Superior temporal gyrus (tissue), 1 donor: ENCODE results near the gene CAMTA1.

Experiments used
- DNase-seq: peaks from one replicate; pipeline ENCODE4 v3.0.0-alpha.2; 2016; ENCODE audit errors: extremely low spot score

The CAMTA1 gene

DNA sequence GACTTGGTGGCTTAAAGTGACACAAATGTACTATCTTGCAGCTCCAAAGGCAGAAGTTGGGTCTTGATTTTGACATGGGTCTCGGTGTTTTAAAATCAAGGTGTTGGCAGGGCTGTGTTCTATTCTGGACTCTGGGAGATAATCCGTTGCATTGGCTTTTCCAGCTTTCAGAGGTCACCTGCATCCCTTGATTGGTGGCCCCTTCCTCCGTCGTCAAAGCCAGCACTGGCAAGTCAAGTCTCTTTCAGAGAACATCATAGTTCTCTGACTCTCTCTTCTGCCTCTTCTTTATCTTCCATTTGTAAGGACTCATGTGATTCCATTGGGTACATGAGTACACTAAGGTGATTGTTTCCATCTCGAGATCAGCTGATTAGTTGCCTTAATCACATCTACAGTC lies 172.1 kb downstream of the CAMTA1 start:
- DNase-seq = no peak

DNA sequence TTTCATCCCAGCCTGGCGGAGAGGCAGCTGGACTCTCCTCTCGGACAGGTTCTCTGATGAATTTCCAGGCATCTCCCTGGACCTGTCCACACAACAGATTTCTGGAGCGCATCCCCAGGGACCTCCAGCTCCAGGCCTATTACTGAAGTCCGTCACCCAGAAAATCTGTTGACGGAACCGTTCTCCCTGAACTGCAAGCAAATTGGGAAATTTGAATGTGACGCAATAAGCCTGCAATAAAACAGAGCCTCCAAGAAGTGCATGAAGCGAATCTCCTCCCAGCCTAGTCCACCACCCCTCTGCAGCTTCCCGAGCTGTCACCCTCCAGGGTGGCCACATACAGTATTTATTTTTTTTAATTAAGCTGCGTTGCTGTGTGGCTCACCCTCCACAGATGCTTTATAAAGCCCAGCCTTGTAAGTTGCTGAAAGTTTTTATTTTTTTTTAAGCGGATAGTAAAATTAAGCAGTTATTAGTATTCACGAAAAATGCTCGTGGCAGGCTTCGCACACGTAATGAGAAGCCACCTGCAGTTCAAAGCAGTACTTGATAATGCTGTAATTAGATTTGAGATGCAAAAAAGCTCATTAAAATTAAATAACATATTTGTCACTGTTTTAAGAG lies 173.3 kb downstream of the CAMTA1 start:
- DNase-seq = no peak

DNA sequence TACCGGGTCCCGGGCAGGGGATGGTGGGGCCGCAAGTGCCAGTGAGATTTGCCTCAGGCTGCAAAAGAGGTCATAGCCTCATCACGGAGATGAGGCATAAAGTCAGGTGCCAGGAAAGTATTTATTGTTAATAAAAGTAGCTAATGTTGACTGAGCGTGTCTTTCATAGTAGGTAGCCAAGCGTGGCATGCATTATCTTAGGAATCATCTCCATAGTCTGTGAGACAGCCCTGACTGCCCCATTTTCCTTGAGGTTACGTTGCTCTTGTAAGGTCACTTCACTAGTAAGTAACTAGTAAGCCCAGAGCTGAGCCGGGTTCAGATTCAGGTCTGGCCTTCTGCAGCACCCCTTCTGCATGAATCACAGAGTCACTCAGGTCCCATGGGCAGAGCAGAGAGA lies 174.2 kb downstream of the CAMTA1 start:
- no peak for DNase-seq

DNA sequence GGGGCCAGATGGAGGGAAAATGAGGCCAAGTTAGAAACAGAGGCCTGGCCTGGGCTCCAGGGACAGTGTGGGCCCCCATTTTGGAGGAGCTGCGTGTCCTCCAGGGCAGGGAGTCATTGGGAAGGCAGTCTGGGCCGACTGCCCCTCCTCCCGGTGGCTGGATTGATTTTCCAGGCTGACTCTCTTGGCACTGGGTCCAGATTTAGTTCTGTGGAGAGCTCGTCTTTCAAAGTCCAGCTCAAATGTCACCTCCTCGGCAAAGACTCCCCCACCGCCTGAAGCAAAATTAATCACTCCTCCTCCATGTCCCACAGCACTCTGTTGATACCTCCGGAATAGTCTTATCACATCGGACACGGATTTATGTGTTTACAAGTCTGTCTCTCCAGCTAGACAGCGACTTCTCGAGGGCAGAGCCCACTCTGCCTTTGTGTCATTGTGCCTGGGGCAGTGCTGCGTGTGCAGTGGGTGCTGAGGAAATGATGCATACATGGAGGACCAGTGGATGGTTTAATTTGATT lies 175.1 kb downstream of the CAMTA1 start:
- no peak for DNase-seq

DNA sequence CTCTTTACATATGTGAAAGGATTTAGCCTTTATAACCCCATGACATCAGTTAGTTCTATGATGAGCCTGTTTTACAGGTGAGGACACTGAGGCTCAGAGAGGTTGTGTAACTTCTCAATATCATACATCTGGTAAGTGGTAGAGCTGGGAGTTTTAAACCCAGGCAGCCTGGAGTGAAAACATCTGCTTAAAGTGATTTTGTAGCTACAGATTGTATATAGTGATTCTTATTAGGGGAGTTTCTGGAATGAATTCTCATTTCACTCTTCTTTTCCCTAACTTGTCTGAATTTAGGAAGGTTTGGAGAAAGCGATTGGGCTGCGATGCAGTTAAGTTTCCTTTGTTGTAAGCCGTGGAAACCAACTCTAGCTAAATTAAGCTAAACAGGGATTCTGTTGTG lies 175.6 kb downstream of the CAMTA1 start:
- no peak for DNase-seq

DNA sequence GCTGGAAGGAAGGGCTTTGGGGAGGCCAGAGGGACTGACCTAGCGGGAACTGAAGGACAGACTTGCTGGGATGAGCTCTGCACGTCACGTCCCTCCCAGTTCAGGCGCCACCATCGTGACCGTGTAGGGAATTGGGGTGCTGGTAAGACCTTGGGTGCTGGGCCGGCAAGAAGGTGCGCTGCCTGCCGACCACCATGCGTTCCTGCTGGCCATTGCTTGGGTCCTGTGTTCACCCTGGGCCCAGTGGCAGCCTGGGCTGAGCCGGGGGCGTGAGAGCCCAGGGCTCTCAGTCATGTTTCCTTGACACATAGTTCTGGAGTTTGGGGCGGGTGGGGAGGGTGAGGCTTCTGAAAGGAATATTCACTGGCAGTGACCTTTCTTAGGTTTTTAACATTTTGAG lies 176.0 kb downstream of the CAMTA1 start:
- DNase-seq = no peak

DNA sequence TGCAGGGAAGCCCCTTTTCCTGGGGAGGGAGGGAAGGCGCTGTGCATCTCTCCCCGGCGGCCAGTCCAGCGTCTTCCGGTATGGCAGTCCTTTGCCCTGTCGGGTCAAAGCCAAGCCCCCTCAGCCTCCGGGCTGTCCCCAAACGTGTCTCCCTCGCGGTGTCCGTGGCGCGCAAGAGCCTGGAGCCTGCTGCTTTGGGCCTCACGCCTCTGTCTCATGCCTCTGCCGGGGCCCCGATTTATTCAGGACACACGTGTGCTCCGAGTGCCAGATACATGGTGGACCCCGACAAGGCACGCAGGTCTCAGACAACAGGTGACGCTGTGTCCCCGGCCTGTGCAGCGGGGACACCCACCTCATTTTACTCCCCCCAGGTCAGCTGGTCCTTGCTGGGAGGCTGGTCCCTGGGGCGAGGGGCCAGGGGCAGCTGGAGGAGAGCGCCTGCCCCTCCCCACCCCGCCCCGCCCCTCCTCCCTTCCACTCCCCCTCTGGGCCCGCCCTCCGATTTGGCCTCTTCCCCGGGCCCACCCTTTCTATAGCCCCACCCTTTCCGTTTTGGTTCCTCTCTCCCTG lies 176.7 kb downstream of the CAMTA1 start:
- DNase-seq = no peak

DNA sequence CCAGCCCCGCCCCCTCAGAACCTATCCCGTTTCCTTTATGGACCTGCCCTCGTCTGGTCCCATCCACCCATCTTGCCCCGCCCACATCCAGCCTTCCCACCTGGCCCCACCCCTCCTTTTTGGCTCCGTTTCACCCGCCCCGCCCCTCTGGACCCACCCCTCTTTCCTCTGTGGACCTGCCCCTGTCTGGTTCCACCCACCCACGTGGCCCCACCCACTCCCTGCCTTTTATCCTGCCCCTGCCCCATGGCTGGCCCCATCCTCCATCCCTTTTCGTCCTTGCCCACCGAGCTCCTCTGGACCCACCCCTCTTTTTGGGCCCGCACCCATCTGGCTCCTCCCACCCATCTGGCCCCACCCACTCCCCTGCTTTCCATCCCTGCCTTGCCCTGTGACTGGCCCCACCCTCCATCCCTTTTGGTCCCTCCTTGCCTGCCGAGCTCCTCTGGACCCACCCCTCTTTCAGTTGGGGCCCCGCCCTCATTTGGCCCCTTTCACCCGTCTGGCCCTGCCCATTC lies 177.3 kb downstream of the CAMTA1 start:
- no peak for DNase-seq

DNA sequence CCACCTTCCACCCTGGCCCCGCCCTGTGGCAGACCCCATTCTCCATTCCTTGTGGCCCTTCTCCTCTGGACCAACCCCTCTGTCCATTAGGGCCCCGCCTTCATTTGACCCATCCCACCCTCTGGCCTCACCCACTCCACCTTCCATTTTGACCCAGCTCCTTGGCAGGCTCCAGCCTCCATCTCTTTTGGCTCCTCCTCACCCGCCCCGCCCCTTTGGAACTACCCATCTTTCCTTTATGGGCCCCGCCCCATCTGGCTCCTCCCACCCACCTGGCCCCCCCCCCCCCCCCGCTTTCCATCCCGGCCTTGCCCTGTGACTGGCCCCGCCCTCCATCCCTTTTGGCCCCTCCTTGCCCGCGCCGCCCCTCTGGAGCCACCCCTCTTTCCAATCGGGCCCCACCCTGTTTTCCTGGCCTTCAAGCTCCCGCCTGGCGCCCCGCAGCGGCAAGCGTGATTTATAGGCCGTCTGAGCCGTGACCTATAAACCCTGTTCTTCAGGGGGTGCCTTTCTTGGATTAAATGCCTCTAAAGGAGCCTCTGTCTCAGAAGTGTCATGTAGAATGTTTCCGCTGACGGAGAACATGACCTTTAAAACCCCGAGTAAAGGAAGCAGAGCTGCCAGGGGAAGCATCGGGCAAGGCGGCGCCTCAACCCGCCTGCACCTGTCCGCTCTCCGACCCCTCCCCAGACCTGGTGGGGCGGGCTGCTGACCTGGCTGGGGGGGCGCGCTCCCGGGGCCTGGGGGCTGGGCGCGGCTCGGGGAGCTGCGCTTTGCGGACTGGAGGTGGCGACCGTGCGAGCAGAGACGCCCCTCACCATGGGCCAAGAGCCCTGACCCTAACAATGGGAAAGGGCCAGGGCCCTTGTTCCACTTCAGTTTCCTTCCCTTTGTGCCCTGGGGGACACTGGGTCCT lies 178.0 kb downstream of the CAMTA1 start:
- DNase-seq = no peak

DNA sequence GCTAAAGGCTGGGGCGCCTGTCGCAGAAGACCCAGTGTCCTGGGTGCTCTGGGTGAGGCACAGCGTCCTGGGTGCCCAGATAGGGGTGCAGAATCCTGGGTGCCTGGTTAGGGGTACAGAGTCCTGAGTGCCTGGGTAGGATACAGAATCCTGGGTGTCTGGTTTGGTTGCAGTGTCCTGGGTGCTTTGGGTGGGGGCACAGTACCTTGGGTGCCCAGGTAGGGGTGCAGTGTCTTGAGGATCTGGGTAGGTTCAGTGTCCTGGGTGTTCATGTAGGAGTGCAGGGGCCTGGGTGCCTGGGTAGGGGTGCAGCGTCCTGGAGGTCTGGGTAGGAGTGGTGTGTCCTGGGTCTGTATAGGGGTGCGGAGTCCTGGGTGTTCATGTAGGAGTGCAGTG lies 178.7 kb downstream of the CAMTA1 start:
- no peak for DNase-seq

DNA sequence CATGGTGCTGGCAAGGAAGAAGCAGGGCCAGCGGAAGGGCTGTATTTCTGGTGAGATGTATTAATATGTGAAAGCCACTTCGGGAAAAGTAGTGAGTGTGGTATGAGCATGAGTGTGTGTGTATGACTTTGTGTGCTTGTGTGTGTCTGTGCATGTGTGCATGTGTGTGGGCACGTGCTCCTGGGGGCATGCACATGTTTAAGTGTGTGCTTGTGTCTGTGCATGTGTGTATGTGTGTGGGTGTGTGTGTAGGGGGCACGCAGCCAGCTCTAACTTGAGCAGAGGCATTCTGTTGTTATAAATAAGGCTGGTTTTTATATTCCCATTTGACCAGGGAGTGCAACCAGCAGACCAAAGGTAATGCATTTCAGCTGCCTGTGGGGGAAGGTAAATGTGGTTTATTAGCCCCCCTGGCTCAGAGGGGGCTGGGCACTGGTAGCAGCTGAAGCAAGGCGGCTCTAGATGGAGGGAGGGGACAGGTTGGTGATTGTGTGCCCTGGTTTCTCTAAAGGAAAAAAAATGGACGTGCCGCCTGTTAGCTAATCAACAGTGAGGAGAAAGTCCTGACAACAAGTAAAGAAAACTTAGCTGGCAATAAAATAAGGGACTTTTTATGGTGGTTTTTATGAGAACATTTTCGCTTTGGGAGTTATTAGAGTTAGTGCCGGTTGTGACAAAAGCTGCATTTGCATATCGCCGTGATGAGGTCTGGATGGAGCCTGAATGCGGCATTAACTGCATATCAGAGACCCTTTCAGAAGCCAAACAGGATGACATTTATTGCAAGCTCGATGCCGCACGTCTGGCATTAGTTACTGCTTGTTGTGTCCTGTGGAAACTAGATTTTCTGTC lies 180.1 kb downstream of the CAMTA1 start:
- DNase-seq = no peak

DNA sequence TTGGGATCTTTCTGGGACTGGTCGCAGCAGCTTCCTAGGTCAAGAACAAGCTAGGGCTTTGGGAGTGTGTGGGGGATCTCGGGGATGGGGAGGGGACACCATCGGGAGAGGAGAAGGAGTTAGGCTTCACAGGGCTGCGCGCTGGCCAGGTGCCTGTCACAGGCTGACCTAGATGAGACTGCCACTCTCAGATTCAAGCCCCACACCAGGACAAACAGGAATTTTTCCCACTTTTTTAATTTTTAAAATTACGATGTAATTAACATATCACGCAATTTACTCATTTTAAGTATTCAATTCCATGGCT lies 180.6 kb downstream of the CAMTA1 start:
- DNase-seq = no peak

DNA sequence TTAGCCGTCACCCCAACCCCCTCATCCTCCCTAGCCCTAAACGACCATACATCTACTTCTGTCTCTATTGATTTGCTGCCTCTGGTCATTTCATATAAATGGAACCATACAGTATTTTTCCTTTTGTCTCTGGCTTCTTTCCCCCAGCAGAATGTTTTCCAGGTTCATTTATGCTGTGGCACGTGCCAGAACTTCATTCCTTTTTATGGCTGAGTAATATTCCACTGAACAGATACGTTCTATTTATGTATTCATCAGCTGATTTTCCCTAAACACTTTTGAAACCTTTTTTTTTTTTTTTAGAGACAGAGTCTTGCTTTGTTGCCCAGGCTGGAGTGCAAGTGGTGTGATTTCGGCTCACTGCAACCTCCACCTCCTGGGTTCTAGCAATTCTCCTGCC lies 181.1 kb downstream of the CAMTA1 start:
- DNase-seq = no peak

DNA sequence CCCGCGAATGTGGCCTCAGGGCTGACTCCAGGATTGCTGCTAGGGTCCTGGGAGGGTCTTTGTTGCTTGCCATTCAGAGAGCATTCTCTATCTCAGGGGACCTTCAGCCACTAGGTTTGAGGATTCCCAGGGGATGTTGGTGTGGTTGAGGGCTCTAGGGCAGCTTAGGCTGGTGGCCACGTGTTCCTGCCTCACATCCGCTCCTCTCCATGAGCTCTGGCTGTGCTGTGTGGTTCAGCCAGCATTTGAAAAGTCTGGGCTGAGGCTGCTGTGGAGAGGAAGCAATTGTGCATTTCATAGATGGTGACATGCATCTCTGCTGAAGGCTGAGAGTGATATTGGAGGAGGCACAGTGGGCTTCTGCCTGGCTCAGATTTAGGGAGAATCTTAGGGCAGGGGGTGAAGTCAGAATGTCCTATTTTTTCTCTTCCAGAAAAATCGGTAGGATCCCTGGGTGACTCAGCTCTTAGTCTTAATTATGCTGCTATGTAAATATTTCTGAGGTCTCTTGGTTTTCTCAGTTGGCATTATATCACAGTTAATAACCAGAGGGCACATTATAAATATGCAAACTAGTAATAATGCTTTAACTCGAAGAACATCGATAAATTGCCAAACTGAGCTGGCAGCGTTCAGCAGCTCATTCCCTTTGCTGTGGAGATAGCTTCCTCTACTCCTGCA lies 182.3 kb downstream of the CAMTA1 start:
- no peak for DNase-seq

DNA sequence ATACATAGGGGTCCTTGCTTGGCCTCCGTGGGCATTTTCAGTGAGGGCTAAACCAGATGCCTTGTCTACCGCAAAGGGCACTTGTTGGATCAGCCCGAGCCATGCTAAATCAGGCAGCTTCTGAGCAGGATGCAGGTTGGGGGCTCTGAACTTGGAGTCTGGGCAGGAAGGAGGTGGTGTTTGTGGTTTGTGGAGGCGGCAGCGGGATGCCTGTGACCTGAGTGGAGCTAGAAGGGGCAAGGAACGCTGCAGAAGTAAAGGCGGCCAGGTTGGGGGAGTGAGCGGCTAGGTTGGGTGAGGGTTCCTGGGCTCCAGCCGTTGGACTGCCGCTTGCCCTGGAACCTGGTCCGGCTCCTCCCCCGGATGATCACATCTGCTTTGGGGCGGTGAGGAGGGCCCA lies 183.9 kb downstream of the CAMTA1 start:
- no peak for DNase-seq

DNA sequence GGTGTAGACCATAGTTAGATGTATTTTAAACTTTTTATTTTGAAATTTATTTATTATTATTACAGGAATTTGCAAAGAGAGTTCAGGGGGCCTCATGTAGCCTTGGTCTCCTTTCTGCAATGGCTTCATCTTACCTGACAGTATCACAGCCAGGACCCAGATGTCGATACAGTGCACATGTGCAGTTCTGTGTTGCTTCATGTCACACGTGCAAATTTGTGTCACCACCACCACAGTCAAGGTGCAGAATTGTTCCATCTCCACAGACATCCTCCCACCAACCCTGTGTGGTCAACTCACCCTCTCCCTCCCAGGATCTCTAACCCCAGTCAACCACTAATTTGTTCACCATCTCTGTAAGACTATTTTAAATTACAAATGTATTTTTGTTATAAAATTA lies 184.5 kb downstream of the CAMTA1 start:
- no peak for DNase-seq

DNA sequence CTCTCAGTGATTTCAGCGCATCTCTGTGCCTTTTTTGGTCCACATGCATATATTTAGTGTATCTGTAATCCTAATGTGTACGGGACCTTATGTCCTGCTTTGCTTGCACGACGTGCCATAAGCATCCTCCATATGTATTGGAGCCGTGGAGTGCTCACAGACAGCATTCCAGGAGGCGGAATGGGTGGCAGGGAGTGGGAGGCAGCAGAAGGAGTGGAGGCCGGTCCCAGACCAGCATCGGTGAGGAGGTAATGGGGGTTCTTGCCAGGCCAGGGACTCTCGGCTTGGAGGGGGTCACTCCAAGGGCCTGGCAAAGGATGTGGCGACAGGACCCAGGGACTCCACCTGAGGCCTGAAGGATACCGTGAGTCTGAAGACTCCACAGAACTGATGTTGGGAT lies 185.0 kb downstream of the CAMTA1 start:
- DNase-seq = no peak

DNA sequence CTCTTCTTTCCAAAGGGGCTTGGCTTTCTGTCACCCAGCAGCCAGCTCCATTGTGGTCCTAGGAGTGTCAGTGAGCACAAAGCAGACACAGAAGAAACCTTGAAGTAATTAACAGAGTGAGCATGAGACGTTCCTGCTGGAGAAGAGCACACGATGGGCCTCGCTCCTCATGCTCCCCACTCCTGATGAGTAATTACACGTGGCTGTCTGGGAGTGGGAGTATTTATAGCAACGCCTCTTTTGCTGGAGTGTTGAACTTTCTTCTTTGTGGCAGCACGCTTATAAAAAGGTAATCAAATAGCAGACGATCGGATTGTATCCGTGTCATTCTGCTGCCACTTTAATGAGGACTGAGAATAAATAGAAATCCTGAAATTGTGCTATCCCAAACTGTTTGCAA lies 185.8 kb downstream of the CAMTA1 start:
- no peak for DNase-seq

DNA sequence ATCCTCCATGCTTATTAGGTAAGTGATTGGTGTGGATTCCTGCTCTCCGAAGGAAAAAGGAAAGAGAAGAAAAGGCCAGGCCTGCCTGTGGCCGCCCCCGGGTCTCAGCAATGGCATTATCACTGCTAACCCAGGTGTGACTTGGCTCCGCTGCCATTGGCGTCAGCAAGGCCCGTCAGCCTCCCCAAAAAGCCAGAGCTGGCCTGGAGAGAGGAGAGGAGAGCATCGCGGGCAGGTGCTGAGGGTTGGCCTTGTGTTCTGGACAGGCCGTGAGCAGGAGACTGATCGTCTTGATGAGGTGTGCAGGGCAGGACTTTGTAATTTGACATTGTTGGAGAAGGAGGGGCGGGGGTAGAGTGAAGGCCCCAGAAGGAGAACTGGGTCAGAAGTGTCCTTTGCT lies 186.4 kb downstream of the CAMTA1 start:
- DNase-seq = no peak

DNA sequence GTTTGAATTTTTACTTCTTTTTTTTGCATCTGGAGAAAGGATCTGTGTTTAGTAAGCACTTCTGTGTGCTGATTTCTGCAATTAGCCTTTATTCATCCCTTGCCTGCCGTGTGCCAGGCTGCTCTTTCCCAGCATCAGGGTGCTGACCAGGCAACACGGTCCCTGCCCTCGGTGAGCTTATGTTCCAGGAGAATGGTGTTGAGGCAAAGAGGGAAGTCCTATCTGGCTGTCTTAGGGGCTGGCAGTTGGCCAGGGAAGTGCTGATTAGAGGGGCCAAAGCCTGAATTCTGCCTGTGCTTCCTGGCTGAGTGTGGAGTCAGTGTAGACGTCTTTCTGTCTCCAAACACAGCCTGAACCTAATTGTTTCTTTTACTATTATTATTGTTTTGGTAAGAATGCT lies 187.1 kb downstream of the CAMTA1 start:
- DNase-seq = no peak

DNA sequence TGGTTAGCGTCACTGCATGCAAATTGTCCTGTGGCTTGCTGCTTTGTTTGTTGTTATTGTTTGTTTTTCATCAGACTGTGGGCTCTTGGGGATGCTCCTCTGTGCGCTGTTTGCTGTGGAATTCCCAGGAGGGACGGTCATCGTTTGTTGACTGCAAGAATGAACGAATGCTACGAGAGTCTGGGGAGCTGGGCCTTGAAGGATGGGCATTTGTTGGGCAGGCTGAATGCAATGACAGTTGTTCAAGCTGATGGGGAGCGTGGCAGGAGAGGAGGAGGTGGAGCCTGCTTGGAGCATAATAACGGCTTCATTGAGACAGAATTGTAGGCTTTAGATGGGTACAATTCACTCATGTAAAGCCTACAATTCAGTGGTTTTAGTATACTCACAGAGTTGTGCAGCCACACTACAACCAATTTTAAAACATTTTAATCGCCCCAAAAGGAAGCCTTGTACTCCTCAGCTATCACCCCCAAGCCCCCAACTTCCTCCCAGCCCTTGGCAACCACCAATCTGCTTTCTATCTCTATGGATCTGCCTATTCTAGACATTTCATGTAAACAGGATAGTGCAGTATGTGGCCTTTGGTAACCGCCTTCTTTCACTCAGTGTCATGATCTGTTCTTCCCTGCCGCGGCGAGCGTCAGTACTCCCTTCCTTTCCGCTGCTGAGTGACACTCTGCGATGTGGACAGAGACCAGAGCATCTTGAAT lies 190.2 kb downstream of the CAMTA1 start:
- peak; percentile 43 for DNase-seq
